HEK293 (cell line): ENCODE results near the gene SKI.
A peak's percentile ranks its signal among the peaks of the same experiment; 100 is the strongest.

Experiments used
- CTCF ChIA-PET: fragments of 350-600 bp; formaldehyde crosslinking; extraction: SDS; loops from one replicate; lab custom pipeline; 2021; ENCODE audit warnings: antibody characterized with exemption; lab: Yijun Ruan, JAX
- POLR2A ChIA-PET: fragments of 300-600 bp; formaldehyde crosslinking; extraction: SDS; loops from one replicate; lab custom pipeline; 2020; ENCODE audit warnings: antibody characterized with exemption, inconsistent platforms; lab: Yijun Ruan, JAX
- H3K27ac ChIP-seq: fragments of 200-500 bp; sonication (Bioruptor generic); 2 replicates; pipeline ENCODE4 v1.5.1; 2014; ENCODE audit warnings: low read depth, low read length, control low read depth, inconsistent platforms; ENCODE audit errors: extremely low read depth
- H3K36me3 ChIP-seq, 2 experiments: fragments of 200-500 bp in 1 of 2; sonication (Bioruptor generic) in 1 of 2; 1 replicate in 1 of 2; 2 replicates in 1 of 2; pipeline ENCODE4 v1.5.1; 2014 to 2017; ENCODE audit warnings: inconsistent platforms in 2 of 2, low read length in 2 of 2; ENCODE audit not compliant: control insufficient read depth in 2 of 2, insufficient read depth in 1 of 2
- H3K4me1 ChIP-seq: fragments of 200-500 bp; sonication (Bioruptor generic); 2 replicates; pipeline ENCODE4 v1.5.1; 2014; ENCODE audit warnings: mild to moderate bottlenecking, low read length, inconsistent platforms; ENCODE audit not compliant: control insufficient read depth, insufficient read depth
- H3K4me3 ChIP-seq: 2 replicates; pipeline ENCODE4 v1.5.1; 2011; ENCODE audit warnings: low read depth, mild to moderate bottlenecking, control low read depth, low read length, moderate library complexity
- H3K9me3 ChIP-seq: fragments of 200-500 bp; sonication (Bioruptor generic); 2 replicates; pipeline ENCODE4 v1.5.1; 2014; ENCODE audit warnings: low read depth, low read length, inconsistent platforms; ENCODE audit not compliant: control insufficient read depth, insufficient read depth
- HOXC10 ChIP-seq: sonication (generic); formaldehyde crosslinking; IDR thresholded peaks from 2 replicates; pipeline ENCODE4 v1.8.1; 2023; ENCODE audit warnings: mild to moderate bottlenecking, missing genetic modification reagents
- KLF1 ChIP-seq: fragments of 450-650 bp; formaldehyde crosslinking; IDR thresholded peaks from 2 replicates; pipeline ENCODE4 v1.5.1; 2016; ENCODE audit warnings: missing biosample characterization, missing genetic modification characterization
- MZF1 ChIP-seq: fragments of 450-650 bp; formaldehyde crosslinking; IDR thresholded peaks from 2 replicates; pipeline ENCODE4 v1.5.1; 2017; ENCODE audit warnings: missing biosample characterization, missing genetic modification characterization, borderline replicate concordance
- WT1 ChIP-seq: fragments of 450-650 bp; formaldehyde crosslinking; IDR thresholded peaks from 2 replicates; pipeline ENCODE4 v1.5.1; 2016; ENCODE audit warnings: missing biosample characterization, missing genetic modification characterization
- ZBTB8A ChIP-seq: fragments of 450-650 bp; formaldehyde crosslinking; IDR thresholded peaks from 2 replicates; pipeline ENCODE4 v1.5.1; 2016; ENCODE audit warnings: missing biosample characterization, missing genetic modification characterization
- ZFHX2 ChIP-seq: fragments of 450-650 bp; formaldehyde crosslinking; conservative IDR thresholded peaks from 2 replicates; pipeline ENCODE4 v1.5.1; 2016; ENCODE audit warnings: missing biosample characterization, missing genetic modification characterization
- ZFP41 ChIP-seq: fragments of 450-650 bp; formaldehyde crosslinking; IDR thresholded peaks from 2 replicates; pipeline ENCODE4 v1.5.1; 2016; ENCODE audit warnings: missing biosample characterization, missing genetic modification characterization, borderline replicate concordance
- ZNF146 ChIP-seq: fragments of 450-650 bp; formaldehyde crosslinking; IDR thresholded peaks from 2 replicates; pipeline ENCODE4 v1.5.1; 2016; ENCODE audit warnings: missing biosample characterization, missing genetic modification characterization
- ZNF155 ChIP-seq: fragments of 450-650 bp; formaldehyde crosslinking; IDR thresholded peaks from 2 replicates; pipeline ENCODE4 v1.5.1; 2016; ENCODE audit warnings: missing biosample characterization, missing genetic modification characterization
- ZNF157 ChIP-seq: fragments of 450-650 bp; formaldehyde crosslinking; IDR thresholded peaks from 2 replicates; pipeline ENCODE4 v1.5.1; 2016; ENCODE audit warnings: missing biosample characterization, missing genetic modification characterization
- ZNF174 ChIP-seq: fragments of 450-650 bp; formaldehyde crosslinking; IDR thresholded peaks from 2 replicates; pipeline ENCODE4 v1.5.0; 2017; ENCODE audit warnings: missing biosample characterization, mild to moderate bottlenecking, missing genetic modification characterization
- ZNF239 ChIP-seq: fragments of 450-650 bp; formaldehyde crosslinking; IDR thresholded peaks from 2 replicates; pipeline ENCODE4 v1.5.1; 2016; ENCODE audit warnings: missing biosample characterization, missing genetic modification characterization
- ZNF350 ChIP-seq: fragments of 450-650 bp; formaldehyde crosslinking; IDR thresholded peaks from 2 replicates; pipeline ENCODE4 v1.5.0; 2017; ENCODE audit warnings: missing biosample characterization, mild to moderate bottlenecking, missing genetic modification characterization
- ZNF37A ChIP-seq: fragments of 450-650 bp; IDR thresholded peaks from 2 replicates; pipeline ENCODE4 v1.5.1; 2018; ENCODE audit warnings: missing biosample characterization, missing genetic modification characterization
- ZNF394 ChIP-seq: fragments of 450-650 bp; formaldehyde crosslinking; IDR thresholded peaks from 2 replicates; pipeline ENCODE4 v1.5.1; 2016; ENCODE audit warnings: missing biosample characterization, missing genetic modification characterization, mild to moderate bottlenecking, moderate library complexity, borderline replicate concordance
- ZNF530 ChIP-seq: fragments of 450-650 bp; formaldehyde crosslinking; IDR thresholded peaks from 2 replicates; pipeline ENCODE4 v1.5.1; 2016; ENCODE audit warnings: low read depth, missing biosample characterization, missing genetic modification characterization
- ZNF549 ChIP-seq: fragments of 450-650 bp; IDR thresholded peaks from 2 replicates; pipeline ENCODE4 v1.5.1; 2018; ENCODE audit warnings: missing biosample characterization, missing genetic modification characterization, mild to moderate bottlenecking, inconsistent platforms, moderate library complexity
- ZNF561 ChIP-seq: fragments of 450-650 bp; IDR thresholded peaks from 2 replicates; pipeline ENCODE4 v1.5.1; 2018; ENCODE audit warnings: missing biosample characterization, missing genetic modification characterization, borderline replicate concordance
- ZNF777 ChIP-seq: fragments of 450-650 bp; formaldehyde crosslinking; IDR thresholded peaks from 2 replicates; pipeline ENCODE4 v1.5.1; 2017; ENCODE audit warnings: missing biosample characterization, missing genetic modification characterization, borderline replicate concordance
- TF ChIP-seq, protein P1 (sequence below): fragments of 450-650 bp; formaldehyde crosslinking; IDR thresholded peaks from 2 replicates; pipeline ENCODE4 v1.5.1; 2016; ENCODE audit warnings: missing biosample characterization, missing genetic modification characterization
- TF ChIP-seq, protein P2 (sequence below): fragments of 450-650 bp; formaldehyde crosslinking; IDR thresholded peaks from 2 replicates; pipeline ENCODE4 v1.5.1; 2017; ENCODE audit warnings: missing biosample characterization, missing genetic modification characterization
- TF ChIP-seq, protein P3 (sequence below): fragments of 450-650 bp; formaldehyde crosslinking; IDR thresholded peaks from 2 replicates; pipeline ENCODE4 v1.5.1; 2016; ENCODE audit warnings: missing biosample characterization, missing genetic modification characterization
- TF ChIP-seq, protein P4 (sequence below): fragments of 450-650 bp; IDR thresholded peaks from 2 replicates; pipeline ENCODE4 v1.5.1; 2018; ENCODE audit warnings: missing biosample characterization, mild to moderate bottlenecking, missing genetic modification characterization
- TF ChIP-seq, protein P5 (sequence below): fragments of 450-650 bp; formaldehyde crosslinking; IDR thresholded peaks from 2 replicates; pipeline ENCODE4 v1.5.1; 2017; ENCODE audit warnings: missing biosample characterization, missing genetic modification characterization
- TF ChIP-seq, protein P6 (sequence below): fragments of 450-650 bp; formaldehyde crosslinking; IDR thresholded peaks from 2 replicates; pipeline ENCODE4 v1.5.1; 2016; ENCODE audit warnings: missing biosample characterization, missing genetic modification characterization, borderline replicate concordance

SKI gene

DNA sequence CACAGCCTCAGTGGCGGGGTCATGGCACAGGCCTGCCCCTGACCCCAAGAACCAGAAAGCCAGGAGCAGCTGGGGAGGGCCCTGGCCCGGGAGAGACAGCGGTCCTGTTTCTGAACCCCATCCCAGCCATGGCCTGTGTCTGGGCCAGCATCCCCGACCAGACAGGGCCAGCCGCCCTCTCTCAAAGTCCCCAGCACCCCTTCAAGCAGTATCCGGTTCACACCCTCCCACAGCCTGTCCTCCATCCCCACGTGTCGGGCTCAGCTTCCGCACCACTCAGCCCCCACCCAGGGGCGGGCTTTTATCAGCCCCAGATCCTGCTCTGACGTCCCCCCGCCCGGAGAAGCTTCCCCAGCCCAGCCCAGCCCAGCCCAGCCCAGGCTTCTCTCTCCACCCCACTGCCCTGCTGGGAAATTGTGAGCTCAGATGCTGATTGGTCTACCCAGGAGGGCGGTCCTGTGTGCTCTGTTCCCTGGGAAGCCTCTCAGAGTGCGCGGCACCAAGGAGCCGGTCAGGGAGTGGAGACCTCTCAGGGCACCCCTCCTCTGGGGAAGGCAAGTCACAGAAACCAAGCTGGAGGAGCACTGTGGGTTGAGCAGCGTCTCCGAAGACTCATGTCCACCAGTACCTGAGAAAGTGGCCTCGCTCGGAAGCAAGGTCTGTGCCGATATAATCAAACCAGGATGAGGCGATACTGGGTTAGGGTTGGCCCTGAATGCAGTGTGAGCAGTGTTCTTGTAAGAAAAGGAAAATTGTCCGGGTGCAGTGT, 28.9 kb upstream of the SKI start:
- Histone ChIP-seq H3K4me1 (peaks cover 2% of the 10 kb centered on the region), H3K9me3 (no peaks in the 10 kb centered on the region), H3K36me3 (no peaks in the 10 kb centered on the region), H3K4me3 (no peak overlapping the region), H3K27ac (no peak overlapping the region)
- CTCF ChIA-PET = interaction anchor here (0.6 to 2.3 kb wide), 4 partner anchors 112 to 595 kb away, joined by 3 to 5 read pairs (median 4); no protein-coding TSS in a partner anchor
- POLR2A ChIA-PET = interaction anchor here (0.8 to 1.2 kb wide), 4 partner anchors 28 to 43 kb away, joined by 3 to 5 read pairs (median 4); no protein-coding TSS in a partner anchor
- TF ChIP-seq, protein P1, sequence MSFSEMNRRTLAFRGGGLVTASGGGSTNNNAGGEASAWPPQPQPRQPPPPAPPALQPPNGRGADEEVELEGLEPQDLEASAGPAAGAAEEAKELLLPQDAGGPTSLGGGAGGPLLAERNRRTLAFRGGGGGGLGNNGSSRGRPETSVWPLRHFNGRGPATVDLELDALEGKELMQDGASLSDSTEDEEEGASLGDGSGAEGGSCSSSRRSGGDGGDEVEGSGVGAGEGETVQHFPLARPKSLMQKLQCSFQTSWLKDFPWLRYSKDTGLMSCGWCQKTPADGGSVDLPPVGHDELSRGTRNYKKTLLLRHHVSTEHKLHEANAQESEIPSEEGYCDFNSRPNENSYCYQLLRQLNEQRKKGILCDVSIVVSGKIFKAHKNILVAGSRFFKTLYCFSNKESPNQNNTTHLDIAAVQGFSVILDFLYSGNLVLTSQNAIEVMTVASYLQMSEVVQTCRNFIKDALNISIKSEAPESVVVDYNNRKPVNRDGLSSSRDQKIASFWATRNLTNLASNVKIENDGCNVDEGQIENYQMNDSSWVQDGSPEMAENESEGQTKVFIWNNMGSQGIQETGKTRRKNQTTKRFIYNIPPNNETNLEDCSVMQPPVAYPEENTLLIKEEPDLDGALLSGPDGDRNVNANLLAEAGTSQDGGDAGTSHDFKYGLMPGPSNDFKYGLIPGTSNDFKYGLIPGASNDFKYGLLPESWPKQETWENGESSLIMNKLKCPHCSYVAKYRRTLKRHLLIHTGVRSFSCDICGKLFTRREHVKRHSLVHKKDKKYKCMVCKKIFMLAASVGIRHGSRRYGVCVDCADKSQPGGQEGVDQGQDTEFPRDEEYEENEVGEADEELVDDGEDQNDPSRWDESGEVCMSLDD (tag by site-specific recombination) = no peak
- TF ChIP-seq KLF1 (tag by site-specific recombination) (peak; percentile 88), MZF1 (no peak), ZNF239 (no peak), ZFHX2 (peak; percentile 73; the same call in 1 of the 2 replicates), ZNF37A (tag by site-specific recombination) (no peak), ZNF155 (tag by site-specific recombination) (no peak), ZNF561 (tag by site-specific recombination) (0 out of 2 replicates have a peak, but pooled peaks have one; percentile 26), ZFP41 (no peak), ZNF530 (tag by site-specific recombination) (no peak), ZNF157 (tag by site-specific recombination) (no peak), HOXC10 (CRISPR knock-in tag) (no peak), ZNF394 (tag by site-specific recombination) (peak; percentile 32; the same call in 1 of the 2 replicates), WT1 (no peak), ZNF174 (tag by site-specific recombination) (no peak), ZBTB8A (tag by site-specific recombination) (peak; percentile 85), ZNF549 (no peak), ZNF146 (no peak), ZNF777 (tag by site-specific recombination) (no peak), ZNF350 (tag by site-specific recombination) (no peak)
- TF ChIP-seq, protein P2, sequence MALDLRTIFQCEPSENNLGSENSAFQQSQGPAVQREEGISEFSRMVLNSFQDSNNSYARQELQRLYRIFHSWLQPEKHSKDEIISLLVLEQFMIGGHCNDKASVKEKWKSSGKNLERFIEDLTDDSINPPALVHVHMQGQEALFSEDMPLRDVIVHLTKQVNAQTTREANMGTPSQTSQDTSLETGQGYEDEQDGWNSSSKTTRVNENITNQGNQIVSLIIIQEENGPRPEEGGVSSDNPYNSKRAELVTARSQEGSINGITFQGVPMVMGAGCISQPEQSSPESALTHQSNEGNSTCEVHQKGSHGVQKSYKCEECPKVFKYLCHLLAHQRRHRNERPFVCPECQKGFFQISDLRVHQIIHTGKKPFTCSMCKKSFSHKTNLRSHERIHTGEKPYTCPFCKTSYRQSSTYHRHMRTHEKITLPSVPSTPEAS = no peak
- TF ChIP-seq, protein P3, sequence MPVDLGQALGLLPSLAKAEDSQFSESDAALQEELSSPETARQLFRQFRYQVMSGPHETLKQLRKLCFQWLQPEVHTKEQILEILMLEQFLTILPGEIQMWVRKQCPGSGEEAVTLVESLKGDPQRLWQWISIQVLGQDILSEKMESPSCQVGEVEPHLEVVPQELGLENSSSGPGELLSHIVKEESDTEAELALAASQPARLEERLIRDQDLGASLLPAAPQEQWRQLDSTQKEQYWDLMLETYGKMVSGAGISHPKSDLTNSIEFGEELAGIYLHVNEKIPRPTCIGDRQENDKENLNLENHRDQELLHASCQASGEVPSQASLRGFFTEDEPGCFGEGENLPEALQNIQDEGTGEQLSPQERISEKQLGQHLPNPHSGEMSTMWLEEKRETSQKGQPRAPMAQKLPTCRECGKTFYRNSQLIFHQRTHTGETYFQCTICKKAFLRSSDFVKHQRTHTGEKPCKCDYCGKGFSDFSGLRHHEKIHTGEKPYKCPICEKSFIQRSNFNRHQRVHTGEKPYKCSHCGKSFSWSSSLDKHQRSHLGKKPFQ (tag by site-specific recombination) = 0 out of 2 replicates have a peak, but pooled peaks have one; percentile 44
- TF ChIP-seq, protein P4, sequence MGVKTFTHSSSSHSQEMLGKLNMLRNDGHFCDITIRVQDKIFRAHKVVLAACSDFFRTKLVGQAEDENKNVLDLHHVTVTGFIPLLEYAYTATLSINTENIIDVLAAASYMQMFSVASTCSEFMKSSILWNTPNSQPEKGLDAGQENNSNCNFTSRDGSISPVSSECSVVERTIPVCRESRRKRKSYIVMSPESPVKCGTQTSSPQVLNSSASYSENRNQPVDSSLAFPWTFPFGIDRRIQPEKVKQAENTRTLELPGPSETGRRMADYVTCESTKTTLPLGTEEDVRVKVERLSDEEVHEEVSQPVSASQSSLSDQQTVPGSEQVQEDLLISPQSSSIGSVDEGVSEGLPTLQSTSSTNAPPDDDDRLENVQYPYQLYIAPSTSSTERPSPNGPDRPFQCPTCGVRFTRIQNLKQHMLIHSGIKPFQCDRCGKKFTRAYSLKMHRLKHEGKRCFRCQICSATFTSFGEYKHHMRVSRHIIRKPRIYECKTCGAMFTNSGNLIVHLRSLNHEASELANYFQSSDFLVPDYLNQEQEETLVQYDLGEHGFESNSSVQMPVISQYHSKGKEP (tag by site-specific recombination) = no peak
- TF ChIP-seq, protein P5, sequence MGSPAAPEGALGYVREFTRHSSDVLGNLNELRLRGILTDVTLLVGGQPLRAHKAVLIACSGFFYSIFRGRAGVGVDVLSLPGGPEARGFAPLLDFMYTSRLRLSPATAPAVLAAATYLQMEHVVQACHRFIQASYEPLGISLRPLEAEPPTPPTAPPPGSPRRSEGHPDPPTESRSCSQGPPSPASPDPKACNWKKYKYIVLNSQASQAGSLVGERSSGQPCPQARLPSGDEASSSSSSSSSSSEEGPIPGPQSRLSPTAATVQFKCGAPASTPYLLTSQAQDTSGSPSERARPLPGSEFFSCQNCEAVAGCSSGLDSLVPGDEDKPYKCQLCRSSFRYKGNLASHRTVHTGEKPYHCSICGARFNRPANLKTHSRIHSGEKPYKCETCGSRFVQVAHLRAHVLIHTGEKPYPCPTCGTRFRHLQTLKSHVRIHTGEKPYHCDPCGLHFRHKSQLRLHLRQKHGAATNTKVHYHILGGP (tag by site-specific recombination) = no peak
- TF ChIP-seq, protein P6, sequence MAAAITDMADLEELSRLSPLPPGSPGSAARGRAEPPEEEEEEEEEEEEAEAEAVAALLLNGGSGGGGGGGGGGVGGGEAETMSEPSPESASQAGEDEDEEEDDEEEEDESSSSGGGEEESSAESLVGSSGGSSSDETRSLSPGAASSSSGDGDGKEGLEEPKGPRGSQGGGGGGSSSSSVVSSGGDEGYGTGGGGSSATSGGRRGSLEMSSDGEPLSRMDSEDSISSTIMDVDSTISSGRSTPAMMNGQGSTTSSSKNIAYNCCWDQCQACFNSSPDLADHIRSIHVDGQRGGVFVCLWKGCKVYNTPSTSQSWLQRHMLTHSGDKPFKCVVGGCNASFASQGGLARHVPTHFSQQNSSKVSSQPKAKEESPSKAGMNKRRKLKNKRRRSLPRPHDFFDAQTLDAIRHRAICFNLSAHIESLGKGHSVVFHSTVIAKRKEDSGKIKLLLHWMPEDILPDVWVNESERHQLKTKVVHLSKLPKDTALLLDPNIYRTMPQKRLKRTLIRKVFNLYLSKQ (tag by site-specific recombination) = no peak
